ENCODE measurements around the gene DPP6. TPM values are rescaled to one million over a fixed set of nuclear protein-coding genes. Genes with fewer than 3 reads are reported as not detected.
"Not testable (repeated sequence)": the region's sequence is repeated elsewhere in the genome, so short reads cannot be mapped to it uniquely, and the experiment has no call there.

Gene DPP6
- total RNA-seq, 1 donor from 2014 or later, result 5.1 TPM

- no peak for DNase-seq
These were observed 859.8 kb downstream of the DPP6 start for GRCh38 chr7:154911862-154912455.

GRCh38 chr7:154912871-154913637 is 860.9 kb downstream of the DPP6 start:
- DNase-seq, result peak; percentile 92

- DNase-seq, result peak; percentile 90
These were observed 861.6 kb downstream of the DPP6 start for GRCh38 chr7:154913638-154914307.

- DNase-seq, result no peak
These were observed 862.3 kb downstream of the DPP6 start for GRCh38 chr7:154914308-154914995.

DNA sequence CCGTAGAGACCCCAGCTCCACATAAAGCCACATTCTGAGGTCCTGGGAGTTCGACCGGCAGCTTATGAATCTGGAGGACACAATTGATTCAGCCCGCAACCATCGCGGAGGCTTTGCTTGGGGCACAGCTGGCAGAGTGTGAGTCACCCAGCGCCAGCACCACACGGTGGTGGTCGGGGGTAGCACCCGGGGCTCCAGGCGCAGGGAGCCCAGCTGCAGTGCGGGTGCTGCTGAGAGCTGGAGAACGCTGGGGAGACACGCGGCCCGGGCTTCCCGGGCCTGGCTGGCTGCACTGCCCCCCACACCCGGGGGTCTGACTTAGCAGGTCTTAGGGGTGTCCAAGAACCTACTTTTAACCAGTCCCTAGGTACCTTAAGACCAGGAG is 862.8 kb downstream of the DPP6 start:
- peak; percentile 19 for DNase-seq

- DNase-seq, result no peak
These were observed 863.4 kb downstream of the DPP6 start for GRCh38 chr7:154915600-154915999.

- DNase-seq, result no peak
These were observed 864.2 kb downstream of the DPP6 start for GRCh38 chr7:154916381-154916780.

DNA sequence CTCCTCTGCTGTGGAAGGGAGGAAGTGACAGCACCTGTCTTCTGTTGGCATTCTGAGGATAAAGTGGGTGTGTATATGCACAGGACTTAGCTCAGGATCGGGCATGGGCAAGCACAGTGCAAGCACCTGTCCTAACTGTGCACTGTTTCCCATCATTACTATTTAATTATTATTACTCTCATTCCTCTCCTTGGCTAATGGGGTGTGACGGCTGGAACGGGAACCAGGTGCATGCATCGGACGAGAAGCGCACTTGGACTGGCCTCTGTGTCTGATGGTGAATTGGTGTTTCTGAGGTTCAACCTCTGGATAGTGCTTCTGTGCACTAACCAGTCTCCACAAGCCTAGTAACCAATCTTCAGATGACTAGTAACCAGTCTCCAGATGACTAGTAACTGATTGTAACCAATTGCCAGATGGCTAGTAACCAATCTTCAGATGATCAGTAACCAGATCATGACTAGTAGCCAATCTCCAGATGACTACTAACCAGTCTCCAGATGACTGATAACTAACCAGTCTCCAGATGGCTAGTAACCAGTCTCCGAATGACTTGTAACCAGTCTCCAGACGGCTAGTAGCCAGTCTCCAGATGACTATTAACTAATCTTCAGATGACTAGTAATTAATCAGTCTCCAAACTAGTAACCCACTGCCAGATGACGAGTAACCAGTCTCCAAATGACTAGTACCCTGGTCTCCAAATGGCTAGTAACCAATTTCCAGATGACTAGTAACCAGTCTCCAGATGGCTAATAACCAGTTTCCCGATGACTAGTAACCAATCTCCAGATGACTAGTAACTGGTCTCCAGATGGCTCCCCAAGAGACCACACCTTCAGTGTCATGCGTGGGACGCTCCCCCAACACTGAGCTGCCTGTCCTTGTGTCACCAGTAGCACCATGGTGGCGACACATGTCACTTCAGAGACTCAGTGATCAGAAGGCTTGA is 864.9 kb downstream of the DPP6 start:
- DNase-seq, result no peak

GRCh38 chr7:154917808-154918160 is 865.6 kb downstream of the DPP6 start:
- DNase-seq, result no peak

- DNase-seq, result no peak
These were observed 866.1 kb downstream of the DPP6 start for GRCh38 chr7:154918266-154918665.

DNA sequence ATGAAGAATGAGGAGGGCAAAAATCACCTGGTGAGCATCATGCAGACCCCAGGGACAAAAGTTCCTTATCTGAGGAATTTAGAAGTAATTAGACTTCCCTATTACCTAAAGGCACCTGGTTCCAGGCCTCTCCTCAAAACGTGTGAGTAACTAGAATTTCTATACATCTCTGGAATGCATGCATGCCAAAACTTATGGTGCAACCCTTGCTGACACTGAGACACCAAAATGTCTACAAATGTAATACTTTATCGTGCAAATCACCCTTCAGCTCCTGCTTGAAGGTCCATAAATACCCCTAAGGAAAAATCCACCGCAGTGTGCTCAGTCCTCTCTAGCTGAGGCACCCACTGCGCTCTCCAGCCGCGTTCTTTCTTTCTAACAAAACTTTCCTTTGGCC is 866.5 kb downstream of the DPP6 start:
- no peak for DNase-seq

GRCh38 chr7:154919344-154920225 is 867.4 kb downstream of the DPP6 start:
- no peak for DNase-seq

GRCh38 chr7:154922472-154922871 is 870.3 kb downstream of the DPP6 start:
- not testable (repeated sequence) for DNase-seq

DNA sequence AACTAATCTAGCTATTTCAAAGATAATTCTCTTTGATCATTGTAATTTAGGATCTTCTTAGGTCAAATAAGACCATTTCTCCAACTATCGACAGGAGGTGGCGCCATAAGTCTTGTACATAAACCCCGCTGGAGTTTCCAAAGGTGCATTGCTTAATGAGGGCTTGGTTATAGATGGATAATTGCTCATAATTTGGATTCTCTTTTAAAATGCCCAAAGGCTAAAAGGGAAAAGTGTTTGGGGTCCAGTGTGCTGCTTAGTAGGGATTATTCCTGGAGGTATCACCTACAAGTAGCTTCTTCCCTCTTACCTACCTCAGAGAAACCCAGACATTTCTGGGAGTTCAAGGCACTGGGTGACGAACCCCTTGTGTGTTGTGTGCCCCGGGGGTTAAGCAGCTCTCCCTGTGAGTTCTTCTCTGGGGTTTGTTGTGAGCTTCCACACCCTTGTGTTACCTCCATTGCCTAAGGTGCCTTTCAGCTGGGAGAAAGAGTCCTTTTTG is 875.5 kb downstream of the DPP6 start:
- peak; percentile 91 for DNase-seq

- DNase-seq, result peak; percentile 95
These were observed 876.2 kb downstream of the DPP6 start for GRCh38 chr7:154928136-154929005.

DNA sequence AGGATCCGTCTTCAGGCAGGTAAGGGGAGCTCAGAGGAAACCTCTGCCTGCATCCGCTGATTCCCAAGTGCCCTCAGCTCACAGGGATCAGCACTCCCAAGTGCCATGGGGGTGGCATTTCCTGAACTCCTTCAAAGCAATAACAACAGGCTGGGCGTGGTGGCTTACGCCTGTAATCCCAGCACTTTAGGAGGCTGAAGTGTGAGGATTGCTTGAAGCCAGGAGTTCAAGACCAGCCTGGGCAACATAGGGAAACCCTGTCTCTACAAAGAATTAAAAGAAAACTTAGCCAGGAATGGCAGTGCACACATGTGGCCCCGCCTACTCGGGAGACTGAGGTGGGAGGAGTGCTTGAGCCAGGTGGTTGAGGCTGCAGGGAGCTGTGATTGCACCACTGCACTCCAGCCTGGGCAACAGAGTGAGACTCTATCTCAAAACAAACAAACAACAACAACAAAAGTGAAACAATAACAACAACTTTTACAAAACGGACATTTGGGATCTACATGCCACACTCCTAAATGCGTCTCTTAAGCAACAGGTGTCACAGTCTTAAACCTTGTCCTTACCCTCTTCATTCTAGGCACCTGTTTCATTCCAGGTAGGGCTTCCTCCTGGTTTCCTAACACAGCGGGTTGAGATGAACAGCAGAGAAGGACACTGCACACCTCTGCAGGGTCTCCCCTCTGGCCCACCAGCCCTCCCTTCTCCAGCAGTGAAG is 877.0 kb downstream of the DPP6 start:
- DNase-seq, result no peak

GRCh38 chr7:154931906-154932305 is 879.7 kb downstream of the DPP6 start:
- DNase-seq, result no peak

DNA sequence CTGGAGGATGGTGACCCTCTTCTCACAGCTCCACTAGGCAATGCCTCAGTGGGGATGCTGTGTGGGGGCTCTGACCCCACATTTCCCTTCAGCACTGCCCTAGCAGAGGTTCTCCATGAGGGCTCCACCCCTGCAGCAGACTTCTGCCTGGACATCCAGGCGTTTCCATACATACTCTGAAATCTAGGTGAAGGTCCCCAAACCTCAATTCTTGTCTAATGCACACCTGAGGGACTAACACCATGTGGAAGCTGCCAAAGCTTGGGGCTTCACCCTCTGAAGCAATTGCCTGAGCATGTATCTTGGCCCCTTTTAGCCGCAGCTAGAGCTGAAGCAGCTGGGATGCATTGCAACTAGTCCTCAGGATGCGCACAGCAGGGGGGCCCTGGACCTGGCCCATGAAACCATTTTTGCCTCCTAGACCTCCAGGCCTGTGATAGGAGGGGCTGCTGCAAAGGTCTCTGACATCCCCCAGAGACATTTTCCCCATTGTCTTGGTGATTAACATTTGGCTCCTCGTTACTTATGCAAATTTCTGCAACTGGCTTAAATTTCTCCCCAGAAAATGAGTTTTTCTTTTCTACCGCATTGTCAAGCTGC is 882.3 kb downstream of the DPP6 start:
- not testable (repeated sequence) for DNase-seq
